ENCODE measurements around the gene POU2F1.
"Not testable (repeated sequence)": the region's sequence is repeated elsewhere in the genome, so short reads cannot be mapped to it uniquely, and the experiment has no call there.

Gene POU2F1

DNA sequence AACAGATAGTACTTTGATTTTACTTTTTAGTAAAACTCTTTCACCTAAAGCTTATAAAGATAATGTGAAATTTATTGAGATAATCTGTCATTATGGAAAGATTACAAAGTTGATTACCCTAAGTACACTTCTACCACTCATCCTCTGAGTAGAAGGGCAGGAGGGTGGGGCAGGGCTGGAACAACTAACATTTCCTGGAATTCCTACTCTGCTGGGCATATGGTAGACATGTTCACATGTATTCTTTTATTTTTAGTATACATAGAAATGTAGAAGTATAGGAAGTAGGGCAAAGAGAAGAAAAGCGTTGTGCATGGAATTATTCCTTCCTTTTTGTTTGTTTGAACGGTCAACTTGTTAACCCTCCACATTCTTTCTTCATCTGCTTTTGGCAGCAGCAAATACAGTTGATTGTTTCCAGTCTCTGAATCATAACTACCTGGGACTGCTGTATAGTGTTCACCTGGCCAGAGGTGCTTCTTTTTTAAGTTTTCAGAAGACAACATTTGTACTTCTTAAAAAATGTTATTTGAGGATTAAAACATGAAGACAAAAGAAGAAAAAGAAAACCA, 85.1 kb downstream of the POU2F1 start:
- DNase-seq (ENCODE audit: low read depth in 4 of 4, low spot score in 1 of 4), result no peak

DNA sequence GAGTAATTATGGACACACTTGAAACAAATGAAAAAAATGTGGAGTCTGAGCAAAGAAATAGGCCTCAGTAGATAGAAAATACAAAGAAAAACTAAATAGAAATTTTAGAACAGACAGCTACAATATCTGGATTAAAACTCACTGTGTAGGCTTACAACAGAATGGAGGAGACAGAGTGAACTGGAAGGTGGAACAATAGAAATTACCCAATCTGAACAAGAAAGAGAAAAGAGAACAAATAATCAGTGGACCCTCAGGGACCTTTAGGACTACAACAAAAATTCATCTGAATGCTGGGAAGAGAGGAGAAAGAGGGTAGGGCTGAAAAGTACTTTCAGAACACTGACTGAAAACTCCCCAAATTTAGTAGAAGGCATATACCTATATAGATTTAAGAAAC, 90.0 kb downstream of the POU2F1 start:
- DNase-seq (ENCODE audit: low read depth in 4 of 4, low spot score in 1 of 4), result no peak

DNA sequence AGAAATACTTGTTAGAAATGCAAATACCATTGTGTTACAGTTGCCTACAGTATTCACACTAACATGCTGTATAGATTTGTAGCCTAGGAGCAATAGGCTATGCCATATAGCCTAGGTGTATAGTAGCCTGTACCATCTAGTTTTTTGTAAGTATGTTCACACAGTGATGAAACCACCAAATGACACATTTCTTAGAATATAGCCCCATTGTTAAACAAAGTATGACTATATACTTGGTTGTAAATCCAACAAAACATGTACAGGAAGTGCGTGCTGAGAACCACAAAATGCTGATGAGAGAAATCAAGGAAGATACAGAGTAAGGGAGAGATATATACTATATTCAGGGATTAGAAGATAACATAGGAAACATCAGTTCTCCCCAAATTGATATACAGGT, 92.2 kb downstream of the POU2F1 start:
- DNase-seq (ENCODE audit: low read depth in 4 of 4, low spot score in 1 of 4), result no peak

DNA sequence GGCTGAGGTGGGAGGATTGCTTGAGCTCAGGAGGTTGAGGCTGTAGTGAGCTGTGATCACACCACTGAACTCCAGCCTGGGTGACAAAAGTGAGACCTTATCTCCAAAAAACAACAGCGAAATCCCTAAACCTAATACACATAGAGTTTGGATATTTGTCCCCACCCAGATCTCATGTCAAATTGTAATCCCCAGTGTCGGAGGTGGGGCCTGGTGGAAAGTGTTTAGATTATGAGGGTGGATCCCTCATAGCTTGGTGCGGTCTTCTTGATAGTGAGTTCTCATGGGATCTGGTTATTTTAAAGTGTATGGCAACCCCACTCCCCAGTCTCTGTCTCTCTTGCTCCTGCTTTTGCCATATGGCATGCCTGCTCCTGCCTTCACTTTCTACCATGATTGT, 94.0 kb downstream of the POU2F1 start:
- DNase-seq (ENCODE audit: low read depth in 4 of 4, low spot score in 1 of 4), result no peak

DNA sequence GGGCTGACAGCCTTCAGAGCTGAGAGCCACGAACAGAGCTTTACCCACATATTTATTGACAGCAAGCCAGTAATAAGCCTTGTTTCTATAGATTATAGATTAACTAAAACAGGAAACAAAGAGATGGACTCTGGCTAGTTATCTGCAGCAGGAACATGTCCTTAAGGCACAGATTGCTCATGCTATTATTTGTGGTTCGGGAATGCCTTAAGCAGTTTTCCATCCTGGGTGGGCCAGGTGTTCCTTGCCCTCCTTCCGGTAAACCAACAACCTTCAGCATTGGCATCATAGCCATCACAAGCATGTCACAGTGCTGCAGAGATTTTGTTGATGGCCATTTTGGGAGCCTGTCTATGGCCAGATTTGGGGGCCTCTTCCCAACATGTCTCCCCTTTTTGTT, 96.8 kb downstream of the POU2F1 start:
- DNase-seq (ENCODE audit: low read depth in 4 of 4, low spot score in 1 of 4), result no peak

DNA sequence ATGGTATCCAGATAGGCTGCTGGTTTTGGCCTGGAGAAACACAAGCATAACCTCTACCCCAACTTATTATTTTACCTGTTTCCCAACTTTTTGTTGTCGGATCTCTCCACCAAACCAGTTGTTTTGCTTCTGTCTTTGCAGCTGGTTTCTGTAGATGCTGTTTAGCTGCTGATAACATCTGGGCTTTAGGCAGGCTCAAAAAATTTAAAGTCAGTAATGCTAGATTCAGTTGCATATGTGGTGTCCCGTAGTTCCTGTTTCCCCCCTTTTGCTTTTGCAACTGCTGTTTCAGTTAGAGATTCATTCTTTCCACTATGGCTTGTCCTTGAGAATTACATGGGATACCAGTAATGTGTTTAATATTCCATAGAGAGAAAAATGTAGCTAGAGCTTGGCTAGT, 98.5 kb downstream of the POU2F1 start:
- DNase-seq (ENCODE audit: low read depth in 4 of 4, low spot score in 1 of 4), result not testable (repeated sequence)

DNA sequence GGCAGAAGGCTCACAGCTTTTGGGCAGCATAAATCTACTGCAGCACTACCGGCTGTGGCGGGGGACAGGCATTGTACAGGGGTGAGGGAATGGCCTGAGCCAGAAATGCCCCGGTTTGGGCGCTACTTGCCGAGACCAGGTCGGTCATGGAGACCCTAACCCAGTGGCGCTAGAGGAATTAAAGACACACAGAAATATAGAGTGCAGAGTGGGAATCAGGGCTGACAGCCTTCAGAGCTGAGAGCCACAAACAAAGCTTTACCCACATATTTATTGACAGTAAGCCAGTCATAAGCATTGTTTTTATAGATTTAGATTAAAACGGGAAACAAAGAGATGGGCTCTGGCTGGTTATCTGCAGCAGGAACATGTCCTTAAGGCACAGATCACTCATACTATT, 101.8 kb downstream of the POU2F1 start:
- no peak for DNase-seq (ENCODE audit: low read depth in 4 of 4, low spot score in 1 of 4)

DNA sequence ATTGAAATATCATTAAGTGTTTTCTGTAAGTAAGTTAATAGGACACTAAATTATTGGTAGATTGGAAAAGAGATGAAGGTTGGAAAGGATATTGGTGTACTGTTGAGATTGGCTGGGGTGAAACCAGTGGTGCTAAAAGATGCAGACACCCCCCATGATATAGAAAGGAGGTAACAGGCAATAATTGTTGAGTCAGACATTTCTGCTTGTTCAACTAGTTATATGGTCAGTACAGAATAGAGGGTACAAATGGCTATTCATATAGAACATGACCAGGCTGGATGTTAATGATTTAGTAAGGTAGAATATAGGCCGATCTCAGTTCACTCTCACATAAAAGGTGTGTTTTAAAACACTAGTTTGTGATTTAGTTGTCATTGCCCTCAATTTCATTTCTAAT, 104.5 kb downstream of the POU2F1 start:
- no peak for DNase-seq (ENCODE audit: low read depth in 4 of 4, low spot score in 1 of 4)

DNA sequence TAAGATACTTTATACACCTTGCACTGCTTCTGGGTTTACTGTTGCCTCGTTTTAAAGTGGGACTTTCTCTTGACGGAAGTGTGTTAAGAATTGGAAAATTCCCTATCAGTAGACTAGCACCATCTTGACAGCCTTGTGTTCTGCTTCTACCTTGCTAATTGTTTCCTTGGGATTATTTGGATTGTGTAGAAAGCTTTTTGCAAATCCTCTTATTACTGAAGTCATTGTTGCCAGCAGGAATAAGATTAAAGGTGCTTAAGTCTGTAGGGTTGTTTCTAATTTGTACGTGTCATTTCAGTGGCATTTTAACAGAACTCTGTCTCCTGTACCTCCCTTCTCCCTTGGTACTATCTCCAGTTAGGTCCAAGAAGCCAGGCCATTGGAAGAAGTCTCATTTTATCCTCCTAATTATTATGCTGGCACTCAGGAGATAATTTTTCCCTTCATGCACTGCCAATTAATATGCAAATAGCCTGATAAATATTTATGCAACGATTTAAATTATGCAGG, 107.7 kb downstream of the POU2F1 start:
- no peak for DNase-seq (ENCODE audit: low read depth in 4 of 4, low spot score in 1 of 4)

DNA sequence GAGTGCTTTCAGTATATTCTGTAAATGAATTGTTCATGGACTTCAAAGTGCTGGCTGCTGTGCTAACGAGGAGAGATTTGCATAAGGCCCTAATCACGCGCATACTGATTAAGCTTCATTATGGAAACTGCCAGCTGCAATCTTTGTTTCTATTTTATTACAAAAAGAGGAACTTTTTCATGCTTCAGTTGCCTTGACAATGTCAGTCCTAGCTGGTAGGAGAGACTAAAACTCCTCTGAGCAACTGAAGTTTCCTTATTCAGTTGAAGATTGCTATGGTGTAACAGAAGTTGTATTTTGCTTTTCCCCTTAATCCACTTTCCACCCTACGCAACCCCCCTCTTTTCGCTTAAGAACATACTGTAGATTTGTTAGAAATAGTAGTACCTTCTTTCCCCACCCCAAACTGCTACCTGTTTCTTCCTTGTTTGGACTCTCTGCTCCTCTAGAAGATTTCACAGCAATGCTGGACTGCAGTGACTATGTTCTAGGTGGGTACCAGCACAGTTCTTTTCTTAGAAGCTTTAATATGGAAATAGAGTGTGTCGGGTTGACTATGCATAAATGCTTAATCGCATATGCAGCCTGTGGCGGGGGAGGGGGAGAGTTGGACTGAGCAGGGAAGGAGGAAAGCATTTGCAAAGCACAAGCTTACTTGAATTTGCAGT, 108.3 kb downstream of the POU2F1 start:
- no peak for DNase-seq (ENCODE audit: low read depth in 4 of 4, low spot score in 1 of 4)

DNA sequence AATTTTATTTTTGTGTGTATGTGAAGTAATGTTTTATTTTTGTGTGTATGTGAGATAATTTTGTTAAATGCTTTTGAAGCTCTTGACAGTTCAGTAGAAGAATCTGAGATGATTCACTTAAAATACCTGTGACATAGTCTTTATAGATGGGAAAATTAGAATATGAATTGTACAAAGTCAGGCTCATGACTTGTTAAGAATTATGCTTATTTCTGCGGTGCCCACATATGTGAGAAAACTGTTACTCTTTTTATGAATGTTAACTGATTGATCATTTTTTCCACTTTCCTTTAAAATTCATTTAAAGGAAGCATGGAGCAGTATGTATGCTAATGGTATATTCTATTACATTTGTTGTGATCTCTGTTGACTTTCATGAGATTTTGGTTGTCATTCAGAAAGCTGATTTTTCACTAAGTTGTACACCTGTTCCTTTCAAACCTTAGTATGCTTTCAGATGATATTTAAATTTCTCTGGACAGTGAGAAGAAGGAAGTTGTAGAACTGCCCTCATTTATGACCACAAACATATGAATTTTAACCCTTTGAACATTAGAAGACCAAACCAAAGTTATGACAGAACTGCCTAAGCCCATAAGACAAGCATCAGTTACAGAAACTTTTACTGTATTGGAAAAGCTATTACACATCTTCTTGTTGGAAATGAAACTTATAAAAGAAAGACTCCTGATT, 110.1 kb downstream of the POU2F1 start:
- no peak for DNase-seq (ENCODE audit: low read depth in 4 of 4, low spot score in 1 of 4)

DNA sequence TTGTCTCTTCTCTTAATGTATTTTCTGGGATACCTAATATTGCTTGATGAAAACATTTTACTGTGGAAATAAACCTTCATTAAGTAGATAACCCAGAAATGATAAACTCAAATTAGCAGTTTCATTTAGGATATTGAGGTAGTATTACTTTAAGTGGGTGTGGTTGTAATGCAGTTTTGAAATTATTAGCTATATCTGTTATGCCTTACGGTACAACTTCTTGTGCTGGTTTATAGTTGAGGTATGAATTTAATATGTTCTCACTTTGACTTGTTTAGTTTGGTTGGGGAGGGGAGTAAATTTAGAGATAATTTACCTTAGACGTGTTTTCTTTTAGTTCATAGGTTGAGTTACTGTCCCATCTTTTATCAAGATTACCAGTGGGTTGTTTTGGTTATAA, 111.0 kb downstream of the POU2F1 start:
- no peak for DNase-seq (ENCODE audit: low read depth in 4 of 4, low spot score in 1 of 4)

DNA sequence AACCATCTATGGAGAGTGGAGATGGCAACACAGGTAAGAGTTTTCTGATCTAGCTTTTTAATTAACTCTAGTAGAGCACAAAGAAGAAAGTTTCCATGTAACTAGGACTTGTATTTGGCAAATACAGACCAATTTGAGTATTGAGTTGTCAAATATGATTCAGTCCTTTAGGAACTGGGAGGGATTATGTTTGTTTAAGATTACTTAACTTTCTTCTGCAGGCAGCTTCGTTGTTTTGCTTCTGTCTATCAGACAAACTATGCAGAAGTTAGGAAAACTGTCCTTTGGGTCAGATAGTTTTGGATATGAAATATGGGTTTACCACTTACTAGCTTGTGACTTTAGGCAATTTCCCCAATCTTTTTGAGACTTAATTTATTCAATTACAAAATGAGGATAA, 111.8 kb downstream of the POU2F1 start:
- no peak for DNase-seq (ENCODE audit: low read depth in 4 of 4, low spot score in 1 of 4)

DNA sequence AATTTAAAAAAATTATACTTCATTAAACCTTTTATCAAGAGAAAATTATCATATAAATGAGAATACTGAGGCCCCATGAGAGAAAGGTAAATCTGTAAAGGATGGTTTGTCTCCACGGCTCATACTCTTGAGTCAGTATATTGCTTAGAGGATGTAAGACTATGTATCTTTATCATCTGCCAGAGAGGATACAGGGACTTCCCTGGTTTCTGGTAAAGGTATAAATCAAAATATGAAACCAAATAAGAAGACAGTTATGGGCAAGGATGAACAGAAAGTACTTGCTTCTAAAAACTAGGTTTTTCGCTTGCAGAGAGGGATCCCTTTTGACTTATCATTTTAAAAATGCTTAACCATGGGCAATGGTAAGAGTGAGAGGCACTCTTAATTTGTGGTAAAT, 112.4 kb downstream of the POU2F1 start:
- DNase-seq (ENCODE audit: low read depth in 4 of 4, low spot score in 1 of 4), result no peak

DNA sequence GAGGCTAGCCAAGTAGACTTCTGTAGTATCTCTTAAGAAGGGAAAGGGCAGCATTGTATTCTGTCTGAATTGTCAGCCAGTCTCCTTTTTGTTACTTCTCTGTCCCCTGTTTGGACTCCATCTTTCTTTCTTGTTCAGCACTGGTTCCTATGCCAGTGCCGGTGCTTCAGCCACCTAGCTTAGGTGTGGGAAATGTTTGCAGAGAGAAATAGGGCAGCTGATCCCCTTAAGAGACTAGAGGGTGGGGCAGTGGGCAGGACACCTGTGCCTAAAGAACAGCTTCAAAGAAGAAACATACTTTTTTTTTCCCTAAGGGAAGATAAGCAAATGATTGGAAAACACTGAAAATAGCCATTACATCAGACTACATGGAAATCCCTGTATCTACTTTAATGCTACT, 113.0 kb downstream of the POU2F1 start:
- no peak for DNase-seq (ENCODE audit: low read depth in 4 of 4, low spot score in 1 of 4)

DNA sequence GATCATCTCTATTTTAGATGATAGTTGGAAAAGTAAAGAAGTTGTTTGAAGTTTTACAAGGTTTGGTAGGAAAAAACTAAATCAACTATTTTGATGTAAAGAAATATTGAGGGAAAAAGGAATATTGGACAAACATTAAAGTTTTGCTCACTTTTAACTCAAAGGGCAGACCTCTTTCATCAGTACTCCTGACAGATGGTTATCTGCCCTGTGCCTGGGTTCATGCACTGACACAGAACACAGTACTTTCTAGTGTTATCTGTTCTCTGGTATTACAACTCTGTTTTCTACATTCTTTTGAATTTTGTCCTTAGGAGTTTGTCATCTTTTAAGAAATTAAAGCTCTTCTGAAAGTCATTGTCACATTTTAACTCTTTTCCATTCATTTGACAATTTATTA, 118.7 kb downstream of the POU2F1 start:
- DNase-seq (ENCODE audit: low read depth in 4 of 4, low spot score in 1 of 4), result no peak

DNA sequence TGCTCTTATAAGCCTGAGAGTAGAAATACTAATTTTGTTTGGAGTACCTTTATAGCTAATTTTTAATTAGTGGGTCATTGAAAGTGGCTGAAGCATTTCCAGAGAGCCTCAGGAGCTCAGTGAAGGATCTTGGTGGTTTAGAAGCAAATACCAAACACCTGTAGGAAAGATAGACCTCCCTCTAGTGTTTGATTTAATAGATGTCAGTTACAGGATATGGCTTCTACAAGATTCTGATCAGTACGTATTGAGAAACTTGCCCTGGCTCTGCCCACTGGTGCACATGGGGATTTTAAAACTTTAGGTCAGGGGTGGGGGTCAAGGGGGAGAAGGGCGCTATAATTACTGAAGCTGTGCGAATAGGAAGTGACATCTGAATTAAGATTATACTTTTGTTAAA, 122.2 kb downstream of the POU2F1 start:
- DNase-seq (ENCODE audit: low read depth in 4 of 4, low spot score in 1 of 4), result no peak

DNA sequence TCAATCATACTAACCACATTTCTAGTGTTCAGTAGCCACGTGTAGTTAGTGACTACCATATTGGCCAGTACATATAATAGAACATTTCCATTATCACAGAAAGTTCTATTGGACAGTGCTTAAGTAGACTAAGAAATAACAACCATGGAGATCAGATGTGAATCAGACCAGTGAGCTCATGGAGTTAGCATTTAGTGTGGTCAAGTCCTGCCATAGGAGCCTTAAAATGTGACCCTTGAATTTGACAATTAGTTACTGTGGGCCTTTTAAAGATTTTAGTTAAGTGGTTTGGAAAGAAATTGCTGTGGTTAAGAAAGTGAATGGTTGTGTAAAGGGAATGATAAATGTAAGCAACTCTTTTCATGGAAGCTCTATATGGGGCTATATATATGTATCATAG, 123.4 kb downstream of the POU2F1 start:
- no peak for DNase-seq (ENCODE audit: low read depth in 4 of 4, low spot score in 1 of 4)

DNA sequence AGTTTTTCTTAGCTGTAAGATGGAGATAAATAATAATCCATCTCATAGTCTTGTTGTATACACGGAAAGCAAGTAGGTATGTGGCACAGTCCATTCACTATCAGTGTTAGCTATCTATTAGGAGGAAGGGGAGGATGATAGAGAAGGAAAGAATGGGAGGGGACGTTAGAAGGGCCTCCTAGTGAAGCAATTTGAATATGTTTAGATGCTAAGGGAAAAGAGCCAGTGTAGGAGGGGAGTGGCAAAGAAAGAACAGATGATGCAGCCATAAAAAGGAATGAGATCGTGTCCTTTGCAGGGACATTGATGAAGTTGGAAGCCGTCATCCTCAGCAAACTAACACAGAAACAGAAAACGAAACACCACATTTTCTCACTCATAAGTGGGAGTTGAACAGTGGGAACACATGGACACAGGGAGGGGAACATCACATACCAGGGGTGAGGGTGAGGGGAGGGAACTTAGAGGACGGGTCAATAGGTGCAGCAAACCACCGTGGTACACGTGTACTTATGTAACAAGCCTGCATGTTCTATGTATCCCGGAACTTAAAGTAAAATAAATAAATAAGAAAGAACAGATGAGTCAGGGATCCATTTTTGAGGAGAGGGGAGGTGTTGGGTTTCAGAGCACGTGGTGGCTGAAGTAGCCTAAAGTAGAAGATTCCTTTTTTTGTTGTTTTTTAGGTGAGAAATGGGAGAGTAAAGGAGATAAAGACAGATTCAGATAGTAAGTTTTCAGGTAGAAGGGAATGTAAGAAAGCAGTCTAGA, 124.1 kb downstream of the POU2F1 start:
- DNase-seq (ENCODE audit: low read depth in 4 of 4, low spot score in 1 of 4), result no peak

DNA sequence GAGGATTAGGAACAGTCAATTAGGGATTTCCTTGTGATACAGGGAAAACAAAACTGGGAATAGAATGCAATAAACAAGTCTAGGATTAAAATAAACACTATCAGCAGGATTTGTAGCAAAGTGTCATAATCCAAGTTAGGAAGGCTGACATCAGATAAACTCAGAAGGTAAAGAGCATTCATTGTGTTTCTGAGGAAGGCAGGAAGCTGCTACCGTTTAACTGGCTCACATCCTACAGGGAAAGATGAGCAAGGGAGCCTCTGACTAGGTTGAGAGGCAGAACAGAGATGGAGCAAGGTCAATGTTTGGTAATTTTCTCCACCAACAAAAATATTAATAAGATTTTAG, 124.7 kb downstream of the POU2F1 start:
- no peak for DNase-seq (ENCODE audit: low read depth in 4 of 4, low spot score in 1 of 4)

DNA sequence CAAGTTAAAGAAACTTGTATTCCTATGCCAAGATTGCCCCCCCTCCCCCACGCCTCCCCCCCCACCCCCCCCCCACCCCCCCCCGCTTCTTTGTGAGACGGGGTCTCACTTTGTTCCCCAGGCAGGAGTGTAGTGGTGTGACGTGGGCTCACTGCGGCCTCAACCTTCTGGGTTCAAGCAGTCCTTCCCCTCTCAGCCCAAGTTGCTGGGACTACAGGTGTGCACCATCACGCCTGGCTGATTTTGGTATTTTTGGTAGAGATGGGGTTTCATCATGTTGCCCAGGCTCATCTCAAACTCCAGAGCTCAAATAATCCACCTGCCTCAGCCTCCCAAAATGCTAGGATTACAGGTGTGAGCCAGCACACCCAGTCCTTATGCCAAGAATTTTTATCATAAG, 136.6 kb downstream of the POU2F1 start:
- no peak for DNase-seq (ENCODE audit: low read depth in 4 of 4, low spot score in 1 of 4)

DNA sequence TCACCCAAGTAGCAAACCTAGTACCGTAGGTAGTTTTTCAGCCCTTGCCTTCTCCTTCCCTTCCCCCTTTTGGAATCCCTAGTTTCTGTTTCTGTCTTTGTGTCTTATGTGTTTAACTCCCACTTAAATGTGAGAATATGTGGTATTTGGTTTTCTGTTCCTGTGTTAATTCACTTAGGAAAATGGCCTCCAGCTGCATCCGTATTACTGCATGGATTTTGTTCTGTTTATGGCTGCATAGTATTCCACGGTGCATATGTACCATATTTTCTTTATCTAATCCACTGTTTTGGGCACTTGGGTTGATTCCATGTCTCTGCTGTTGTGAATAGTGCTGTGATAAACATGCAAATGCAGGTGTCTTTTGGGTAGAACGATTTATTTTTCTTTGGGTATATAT, 138.6 kb downstream of the POU2F1 start:
- no peak for DNase-seq (ENCODE audit: low read depth in 4 of 4, low spot score in 1 of 4)
